CD4-positive, alpha-beta T cell treated with Interleukin-1 beta for 1 hour (primary cell): ENCODE results near the gene DIAPH2.
"Not testable (repeated sequence)": the region's sequence is repeated elsewhere in the genome, so short reads cannot be mapped to it uniquely, and the experiment has no call there.

ENCODE experiments used
- DNase-seq, 2 donors: peaks; one replicate each; pipeline ENCODE4 v3.0.0-alpha.2; 2020 to 2022

Gene DIAPH2

GRCh38 chrX:97401586-97402136, 717.0 kb downstream of the DIAPH2 start:
- DNase-seq, result no peak

GRCh38 chrX:97402333-97402732, 717.7 kb downstream of the DIAPH2 start:
- no peak for DNase-seq

GRCh38 chrX:97402903-97403302, 718.3 kb downstream of the DIAPH2 start:
- DNase-seq, result no peak

- DNase-seq, result no peak
Measured at GRCh38 chrX:97405031-97405660, 720.5 kb downstream of the DIAPH2 start.

- DNase-seq, result not testable (repeated sequence)
Measured at GRCh38 chrX:97409632-97410415, 725.2 kb downstream of the DIAPH2 start.

- no peak for DNase-seq
Measured at GRCh38 chrX:97416461-97416860, 731.8 kb downstream of the DIAPH2 start.

- no peak for DNase-seq
Measured at GRCh38 chrX:97429101-97429500, 744.5 kb downstream of the DIAPH2 start.

- DNase-seq, result no peak
Measured at GRCh38 chrX:97431281-97431680, 746.6 kb downstream of the DIAPH2 start.

- DNase-seq, result no peak
Measured at GRCh38 chrX:97446298-97446882, 761.7 kb downstream of the DIAPH2 start.

GRCh38 chrX:97447306-97447705, 762.7 kb downstream of the DIAPH2 start:
- no peak for DNase-seq

- no peak for DNase-seq
Measured at GRCh38 chrX:97452283-97452682, 767.6 kb downstream of the DIAPH2 start.

- DNase-seq, result no peak
Measured at GRCh38 chrX:97461763-97462162, 777.1 kb downstream of the DIAPH2 start.

- DNase-seq, result no peak
Measured at GRCh38 chrX:97471071-97471470, 786.4 kb downstream of the DIAPH2 start.

- no peak for DNase-seq
Measured at GRCh38 chrX:97474933-97475332, 790.3 kb downstream of the DIAPH2 start.

- no peak for DNase-seq
Measured at GRCh38 chrX:97479106-97479890, 794.7 kb downstream of the DIAPH2 start.

GRCh38 chrX:97481228-97481627, 796.6 kb downstream of the DIAPH2 start:
- no peak for DNase-seq

- no peak for DNase-seq
Measured at GRCh38 chrX:97482666-97483300, 798.1 kb downstream of the DIAPH2 start.

GRCh38 chrX:97490656-97491055, 806.0 kb downstream of the DIAPH2 start:
- DNase-seq, result no peak

GRCh38 chrX:97494756-97495372, 810.2 kb downstream of the DIAPH2 start:
- DNase-seq, result no peak

- DNase-seq, result no peak
Measured at GRCh38 chrX:97498093-97498492, 813.5 kb downstream of the DIAPH2 start.

GRCh38 chrX:97504431-97504830, 819.8 kb downstream of the DIAPH2 start:
- no peak for DNase-seq

- no peak for DNase-seq
Measured at GRCh38 chrX:97517763-97518162, 833.1 kb downstream of the DIAPH2 start.
